SK-N-MC (cell line): ENCODE measurements around the gene PTTG1IP2.

Source experiments
- EZH2 ChIP-seq: fragments of 200-600 bp; sonication (generic); IDR thresholded peaks from one replicate; pipeline ENCODE4 v1.6.1; 2017; ENCODE audit warnings: antibody characterized with exemption
- POLR2AphosphoS5 ChIP-seq: IDR thresholded peaks from 2 replicates; pipeline ENCODE4 v1.6.1; 2012; ENCODE audit warnings: mild to moderate bottlenecking, low read depth, low read length, borderline replicate concordance

- TF ChIP-seq POLR2AphosphoS5 (no peak), EZH2 (no peak)
Observed at GRCh38 chr7:90538405-90538804, 69.0 kb downstream of the PTTG1IP2 start.
